ENCODE results near the gene RAPGEF1. TPM values are rescaled to one million over a fixed set of nuclear protein-coding genes. Genes with fewer than 3 reads are reported as not detected.

RAPGEF1 gene
- total RNA-seq, 1 donor from 2014 or later: 119 TPM

DNA sequence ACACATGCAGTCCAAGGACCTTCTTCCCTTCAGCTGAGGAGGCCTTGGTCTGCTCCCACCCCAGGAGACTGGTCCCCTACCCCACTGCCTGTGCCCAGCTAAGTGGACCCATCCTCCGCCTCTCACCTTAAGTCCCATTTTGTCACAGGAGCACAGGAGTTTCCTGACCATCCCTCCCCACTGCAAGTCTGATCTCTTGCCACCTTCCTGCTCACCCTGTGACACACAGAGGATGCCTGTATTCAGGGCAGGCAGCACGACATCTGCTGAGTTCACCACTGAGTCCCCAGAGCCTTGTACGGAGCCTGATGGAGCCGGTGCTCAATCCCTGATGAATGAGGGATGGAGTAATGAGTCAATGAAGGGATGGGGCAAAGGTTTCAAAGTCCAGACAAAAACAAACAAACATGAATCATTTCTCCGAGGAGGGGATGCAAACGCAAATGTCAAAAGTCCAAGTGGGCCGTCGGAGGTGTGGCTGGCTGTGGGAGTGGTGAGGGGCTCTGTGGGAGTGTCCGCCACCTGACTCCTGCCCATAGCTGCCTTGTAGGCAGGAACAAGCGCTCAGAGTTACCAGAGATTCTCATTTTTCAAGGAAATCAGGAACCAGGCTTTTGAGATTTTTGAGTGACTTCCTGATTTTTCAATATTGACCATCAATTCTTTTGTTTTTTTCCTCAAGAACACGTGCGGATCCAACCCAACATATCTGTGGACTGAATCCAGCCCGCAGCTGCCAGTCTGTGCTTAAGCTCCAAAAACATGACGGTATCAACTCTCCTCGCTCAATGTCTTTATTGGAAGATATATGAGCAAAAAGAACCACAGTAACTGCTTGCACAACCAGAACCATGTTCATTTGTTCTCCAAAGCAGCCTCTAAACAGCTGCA, 4.4 kb downstream of the RAPGEF1 start:
- intact Hi-C loops (cut with DNase I): loop anchor here (5.0 kb wide), 1 partner anchor 128 kb away; no protein-coding TSS in a partner anchor
- ATAC-seq (ENCODE audit: poor library complexity) (no peak), DNase-seq (no peak)

DNA sequence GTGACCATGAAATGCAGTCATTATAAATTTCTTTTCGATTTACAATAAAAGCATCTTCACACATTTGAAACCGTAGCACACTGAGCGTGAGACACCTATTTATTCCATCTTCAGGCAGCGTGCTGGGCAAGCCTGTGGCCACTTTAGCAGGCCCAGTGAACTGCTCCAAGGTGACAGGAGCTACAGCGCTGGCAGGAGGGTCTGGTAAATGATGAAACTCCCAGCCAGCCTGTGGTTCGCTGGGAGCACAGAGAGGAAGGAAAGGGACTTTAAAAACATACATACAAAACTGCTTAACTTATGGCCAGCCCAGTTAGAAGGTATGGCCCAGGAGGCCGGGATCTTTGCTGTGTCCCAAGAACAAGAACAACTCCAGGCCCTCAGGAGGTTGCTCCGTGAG, 5.1 kb downstream of the RAPGEF1 start:
- DNase-seq (no peak), ATAC-seq (ENCODE audit: poor library complexity) (no peak)
- intact Hi-C loops (cut with DNase I): loop anchor here (5.0 kb wide), 1 partner anchor 127 kb away; no protein-coding TSS in a partner anchor

DNA sequence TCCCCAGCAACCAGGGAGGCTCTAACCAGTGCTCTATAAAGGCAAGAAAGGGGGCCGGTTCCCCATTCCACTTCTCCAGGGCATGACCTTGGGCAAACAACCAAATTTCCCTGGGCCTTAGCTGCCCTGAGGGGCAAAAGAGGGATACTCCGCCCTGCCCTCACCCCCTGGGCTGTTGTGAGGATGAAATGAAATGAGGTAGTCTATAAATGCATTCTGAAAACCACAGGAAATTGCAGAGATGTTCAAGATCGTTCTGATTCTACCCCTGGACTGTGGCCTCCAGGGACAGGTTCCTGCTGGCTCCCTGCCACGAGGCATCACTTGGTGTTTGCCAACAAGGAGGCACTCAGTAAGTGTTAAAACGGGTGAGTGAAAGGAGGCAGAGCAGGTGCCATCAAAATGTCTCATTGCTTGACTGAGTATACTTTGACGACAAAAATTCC, 5.7 kb downstream of the RAPGEF1 start:
- ATAC-seq (ENCODE audit: poor library complexity): peak; percentile 36

DNA sequence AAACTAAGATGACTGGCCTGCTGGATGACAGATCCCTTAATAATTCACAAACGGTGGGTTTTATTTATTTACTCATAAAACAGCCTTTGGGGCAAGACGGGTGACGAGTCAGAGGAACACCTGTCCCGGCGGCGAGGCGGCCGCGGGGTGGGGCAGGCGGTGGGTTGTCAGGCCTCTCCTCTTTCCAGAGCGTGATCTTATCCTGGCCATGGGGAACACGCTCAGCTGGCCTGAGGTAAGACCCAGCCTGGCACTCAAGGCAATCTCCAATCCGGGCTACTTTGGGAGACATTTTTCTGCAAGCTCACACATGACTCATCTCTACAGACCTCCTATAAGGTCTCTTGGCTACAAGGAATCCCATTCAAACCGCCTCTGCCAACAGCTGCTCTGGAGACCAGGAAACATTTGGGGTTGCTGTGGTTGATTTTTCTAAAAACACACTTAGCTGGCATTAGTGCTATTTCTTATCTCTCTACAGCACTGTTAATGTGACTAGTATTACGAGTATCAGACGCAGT, 6.3 kb downstream of the RAPGEF1 start:
- ATAC-seq (ENCODE audit: poor library complexity) (peak; percentile 40), DNase-seq (no peak)
- intact Hi-C loops (cut with DNase I): no loop called here

More for the DNA sequence above, 5.7 kb downstream of the RAPGEF1 start:
- DNase-seq: peak; percentile 74
- intact Hi-C loops (cut with DNase I): no loop called here

DNA sequence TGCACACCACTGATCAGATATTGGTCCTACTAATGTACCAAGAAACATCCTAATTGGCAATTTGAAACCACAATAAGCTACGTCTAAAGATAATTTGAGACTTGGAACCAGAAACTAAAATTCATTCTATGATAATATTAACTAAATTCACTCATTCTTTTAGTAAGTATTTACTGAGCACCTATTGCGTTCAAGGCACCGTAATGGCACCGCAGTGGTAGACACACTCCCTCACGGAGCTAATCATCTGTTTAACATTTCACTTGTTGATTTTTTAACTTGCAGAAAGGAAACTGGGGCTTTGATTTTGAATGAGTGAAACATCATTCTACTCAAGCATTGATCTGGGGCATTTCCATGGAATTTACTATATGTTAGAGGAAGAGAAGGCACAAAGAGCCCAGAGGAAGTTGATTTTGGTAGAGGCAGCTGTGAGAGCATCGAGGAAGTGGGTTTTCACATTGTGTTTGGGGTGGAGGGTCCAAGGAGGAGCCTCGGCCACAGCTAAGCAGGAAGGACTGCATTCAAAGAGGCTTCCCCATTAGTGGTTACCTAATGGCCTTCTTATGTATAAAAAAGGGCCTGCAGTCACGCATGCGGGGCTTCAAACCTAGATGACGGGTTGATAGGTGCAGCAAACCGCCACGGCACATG, 7.1 kb downstream of the RAPGEF1 start:
- ATAC-seq (ENCODE audit: poor library complexity): peak; percentile 23
- DNase-seq: no peak
- intact Hi-C loops (cut with DNase I): no loop called here

DNA sequence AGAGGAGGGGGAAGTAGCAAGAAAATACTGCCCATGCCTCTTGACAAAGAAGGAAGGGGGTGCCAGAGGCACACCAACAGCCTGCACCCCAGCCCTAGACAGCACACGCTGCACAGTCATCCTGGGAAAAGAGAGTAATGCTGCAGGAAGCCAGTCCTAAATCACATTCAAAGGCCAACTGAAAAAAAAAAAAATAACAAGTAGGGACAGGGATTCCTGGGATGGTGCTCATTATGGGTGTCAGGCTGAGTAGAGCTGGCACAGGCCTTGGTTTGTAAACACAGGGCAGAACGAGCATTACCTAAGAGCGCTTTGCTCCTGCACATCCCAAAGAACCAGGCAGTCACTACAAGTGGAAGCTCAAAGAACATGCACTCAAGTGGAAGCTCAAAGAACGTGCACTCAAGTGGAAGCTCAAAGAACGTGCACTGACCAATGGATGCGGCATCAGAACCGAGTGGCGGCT, 7.8 kb downstream of the RAPGEF1 start:
- intact Hi-C loops (cut with DNase I): no loop called here
- peak; percentile 40 for ATAC-seq (ENCODE audit: poor library complexity)
- DNase-seq: no peak

DNA sequence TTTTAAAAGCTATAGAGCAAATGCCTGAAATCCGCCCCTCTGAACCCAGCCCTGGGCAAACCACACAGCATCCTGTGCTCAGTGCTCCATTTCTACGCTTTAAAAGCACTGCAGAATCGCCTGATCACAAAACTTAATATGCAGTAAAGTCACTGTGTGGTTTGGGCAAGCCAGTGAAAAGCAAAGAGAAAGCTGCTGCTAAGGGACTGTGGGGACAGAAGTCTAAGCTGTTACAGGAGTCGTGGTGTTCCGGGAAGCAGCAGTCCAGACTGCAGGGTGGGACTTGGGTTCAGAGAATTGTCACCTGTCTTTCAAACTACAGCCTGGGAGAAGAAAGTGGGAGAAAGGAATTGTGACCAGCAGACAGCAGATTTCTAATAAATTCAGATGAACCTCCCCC, 8.2 kb downstream of the RAPGEF1 start:
- DNase-seq (no peak), ATAC-seq (ENCODE audit: poor library complexity) (no peak)
- intact Hi-C loops (cut with DNase I): no loop called here

DNA sequence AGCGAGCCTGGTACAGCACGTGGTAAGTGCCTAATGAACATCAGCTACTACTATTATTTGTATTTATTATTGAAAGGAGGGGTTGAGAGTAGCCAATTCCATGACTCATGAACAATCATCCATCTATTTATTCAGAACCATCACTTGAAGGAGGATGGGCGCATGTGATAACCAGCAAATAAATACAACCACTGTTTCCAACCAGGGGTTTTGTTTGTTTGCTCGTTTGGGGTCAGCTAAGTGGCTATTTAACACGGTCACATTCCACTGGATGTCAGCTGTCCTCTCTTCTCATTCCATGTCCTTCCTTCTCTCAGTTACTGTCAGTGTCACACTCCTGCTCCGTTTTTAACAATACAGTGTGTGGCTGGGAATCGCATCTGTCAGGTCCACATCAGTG, 8.6 kb downstream of the RAPGEF1 start:
- no peak for DNase-seq
- no peak for ATAC-seq (ENCODE audit: poor library complexity)
- intact Hi-C loops (cut with DNase I): no loop called here

DNA sequence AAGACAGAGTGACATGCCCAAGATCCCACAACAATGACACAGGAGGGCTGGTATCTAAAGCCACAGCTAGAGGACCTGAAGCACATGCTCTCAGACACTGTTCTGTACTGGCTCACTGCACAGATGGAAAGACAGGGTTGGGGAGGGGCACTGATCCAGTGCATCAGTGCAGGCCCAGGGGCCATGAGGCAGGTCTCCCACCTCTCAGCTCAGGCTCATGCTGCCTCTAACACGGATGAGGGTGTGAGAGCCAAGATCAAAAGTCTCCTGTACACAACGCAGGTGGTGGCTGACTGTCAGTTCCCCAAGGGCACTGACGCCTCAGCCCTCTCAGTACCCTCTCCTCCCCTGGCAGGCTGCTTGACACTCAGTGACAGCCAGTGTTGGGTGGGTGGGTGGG, 10.9 kb downstream of the RAPGEF1 start:
- peak; percentile 21 for ATAC-seq (ENCODE audit: poor library complexity)
- intact Hi-C loops (cut with DNase I): no loop called here
- DNase-seq: no peak

DNA sequence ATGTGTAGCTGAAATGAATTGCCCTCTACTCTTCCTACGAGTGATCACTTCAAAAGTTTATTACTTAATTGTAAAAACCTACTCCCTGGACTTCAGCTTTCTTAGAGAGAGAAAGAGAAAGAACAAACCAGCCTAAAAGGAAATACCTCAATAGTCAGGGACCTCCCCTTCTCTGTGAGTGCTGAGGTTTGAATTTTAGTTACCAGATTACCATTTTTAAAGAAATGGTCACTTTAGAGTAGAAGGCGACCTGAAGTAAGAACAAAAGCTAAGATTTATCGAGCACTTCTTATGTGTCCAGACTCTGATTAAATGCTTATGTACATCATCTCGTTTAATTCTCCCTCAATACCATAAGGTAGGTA, 11.3 kb downstream of the RAPGEF1 start:
- DNase-seq (no peak), ATAC-seq (ENCODE audit: poor library complexity) (no peak)
- intact Hi-C loops (cut with DNase I): no loop called here

DNA sequence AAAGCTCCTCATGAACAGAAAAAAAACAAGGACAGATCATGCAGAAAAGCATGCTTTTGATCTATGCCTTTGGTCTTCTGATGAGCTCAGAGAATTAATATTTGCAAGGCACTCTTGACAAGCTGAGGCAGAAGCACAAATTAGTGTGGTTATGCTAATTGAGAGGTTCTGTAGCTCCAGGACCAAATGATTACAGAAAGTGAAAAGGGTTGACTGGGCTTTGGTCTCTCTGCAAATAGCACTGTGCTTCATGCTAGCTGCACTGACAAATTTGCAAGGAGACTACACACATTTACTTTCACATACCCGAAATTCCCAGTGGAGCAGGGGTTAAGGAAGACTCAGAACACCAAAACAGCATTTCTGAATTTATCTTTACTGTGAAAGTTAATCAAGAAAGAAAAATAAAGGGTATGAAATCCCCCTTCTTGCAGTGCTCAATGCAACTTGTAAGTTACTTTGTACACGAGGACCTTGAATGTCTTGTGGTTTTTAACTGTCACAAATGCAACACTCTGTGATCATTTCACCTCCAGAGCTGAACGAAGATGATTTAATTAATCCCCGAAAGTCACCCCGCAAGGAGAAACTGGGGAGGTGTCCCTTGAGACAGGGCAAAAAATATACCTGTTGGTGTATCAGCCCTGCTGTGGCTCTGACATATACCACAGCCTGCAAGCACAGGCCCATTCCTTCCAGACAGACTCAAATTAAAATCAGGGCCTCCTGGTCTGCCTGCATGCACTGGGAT, 11.9 kb downstream of the RAPGEF1 start:
- intact Hi-C loops (cut with DNase I): no loop called here
- no peak for DNase-seq
- ATAC-seq (ENCODE audit: poor library complexity): no peak

DNA sequence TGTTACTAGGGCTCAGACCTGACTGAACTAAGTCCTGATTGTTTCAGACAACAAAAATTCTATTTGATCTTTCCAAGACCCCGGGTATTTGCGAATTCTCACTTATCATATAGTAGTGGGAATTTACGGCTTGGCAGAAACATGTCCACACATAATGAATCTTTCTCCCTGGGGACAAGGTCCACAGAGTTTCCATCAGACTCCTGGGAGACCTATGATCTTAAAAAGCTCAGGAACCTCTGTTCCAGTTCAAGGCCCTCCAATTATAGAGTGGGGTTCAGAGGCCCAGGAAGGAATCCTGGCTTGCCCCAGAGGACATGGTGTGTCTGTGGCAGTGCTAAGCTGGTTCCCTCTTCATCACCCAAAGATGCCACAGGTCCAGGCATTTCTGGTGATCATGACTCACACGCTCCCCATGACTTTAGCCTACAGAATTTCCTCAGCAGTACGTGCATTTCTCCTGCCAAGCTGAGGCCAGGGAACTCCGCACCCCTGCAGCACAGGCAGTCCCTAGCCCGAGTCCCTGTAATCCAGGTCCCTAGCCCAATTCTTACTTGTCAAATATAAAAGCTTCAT, 12.6 kb downstream of the RAPGEF1 start:
- ATAC-seq (ENCODE audit: poor library complexity): no peak
- DNase-seq: no peak
- intact Hi-C loops (cut with DNase I): no loop called here

DNA sequence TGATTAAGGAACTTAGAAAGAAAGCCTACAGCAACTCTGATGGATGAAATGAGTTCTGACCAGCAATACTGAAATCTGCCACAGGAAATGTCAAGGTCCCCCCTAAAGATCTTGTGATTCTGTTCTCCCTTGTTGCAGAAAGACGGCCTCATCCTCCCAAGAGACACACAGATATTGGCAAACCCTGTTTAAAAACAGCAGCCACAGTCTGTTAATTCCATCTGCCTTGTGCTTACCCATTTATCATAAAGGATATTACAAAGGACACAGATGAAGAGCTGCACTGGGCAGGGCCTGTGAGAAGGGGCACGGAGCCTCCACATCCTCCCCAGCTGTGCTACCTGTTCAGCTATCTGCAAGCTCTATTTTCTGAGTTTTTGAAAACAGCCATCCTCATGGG, 15.2 kb downstream of the RAPGEF1 start:
- intact Hi-C loops (cut with DNase I): no loop called here
- DNase-seq: no peak
- ATAC-seq (ENCODE audit: poor library complexity): no peak

DNA sequence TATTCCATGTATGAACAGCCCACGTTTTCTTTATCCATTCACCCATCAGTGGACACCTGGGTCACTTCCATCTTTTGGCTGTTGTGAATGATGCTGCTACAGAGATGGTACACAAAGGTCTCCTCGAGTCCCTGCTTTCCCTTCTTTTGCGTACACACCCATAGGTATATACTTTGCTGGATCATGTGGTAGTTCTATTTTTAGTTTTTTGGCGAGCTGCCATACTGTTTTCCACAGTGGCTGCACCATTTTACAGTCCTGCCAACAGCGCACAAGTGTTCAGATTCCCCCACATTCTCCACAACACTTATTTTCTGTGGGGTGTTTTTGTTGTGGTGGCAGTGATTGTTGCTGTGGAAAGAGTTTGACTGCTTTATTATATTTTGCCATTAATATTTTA, 16.2 kb downstream of the RAPGEF1 start:
- peak; percentile 16 for ATAC-seq (ENCODE audit: poor library complexity)
- intact Hi-C loops (cut with DNase I): no loop called here
- no peak for DNase-seq

DNA sequence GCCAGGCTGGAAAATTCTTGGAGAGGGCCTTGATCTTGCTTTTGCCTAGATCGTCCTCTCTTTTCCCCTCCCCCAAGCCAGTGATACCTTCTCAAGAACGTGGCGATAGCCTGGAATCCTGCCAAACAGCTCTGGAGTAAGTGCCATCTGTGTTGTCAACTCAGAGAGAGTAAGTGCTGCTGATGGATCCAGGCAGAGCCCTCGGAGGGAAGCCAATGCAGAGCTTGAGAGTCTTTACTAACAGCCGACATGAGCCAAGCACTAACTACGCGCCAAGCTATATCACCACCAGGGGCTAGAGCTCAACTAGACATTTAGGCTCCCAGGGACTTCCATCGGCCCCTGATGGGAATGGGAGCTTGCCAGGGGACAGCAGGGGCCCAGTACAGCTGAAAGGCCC, 17.6 kb downstream of the RAPGEF1 start:
- intact Hi-C loops (cut with DNase I): no loop called here
- peak; percentile 94 for ATAC-seq (ENCODE audit: poor library complexity)
- DNase-seq: peak; percentile 69

DNA sequence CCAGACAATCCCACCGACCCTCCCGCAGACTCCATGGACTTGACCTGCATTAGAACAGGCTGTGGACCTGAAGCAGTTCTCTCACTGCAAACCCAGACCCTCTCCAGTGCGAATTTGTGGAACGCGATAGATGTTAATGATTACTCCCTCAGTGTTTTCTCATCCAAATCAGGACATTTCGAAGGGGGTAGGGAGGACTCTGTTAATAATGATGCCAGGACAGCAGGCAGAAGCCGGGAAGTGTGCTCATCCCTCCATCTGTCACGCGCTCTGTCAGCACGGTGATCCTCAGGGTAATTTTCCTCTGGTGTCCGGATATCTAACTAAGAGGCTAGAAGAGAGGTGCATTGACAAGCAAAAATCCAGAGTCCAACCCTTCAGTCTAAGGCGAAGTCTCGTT, 18.8 kb downstream of the RAPGEF1 start:
- no peak for ATAC-seq (ENCODE audit: poor library complexity)
- intact Hi-C loops (cut with DNase I): no loop called here
- no peak for DNase-seq

DNA sequence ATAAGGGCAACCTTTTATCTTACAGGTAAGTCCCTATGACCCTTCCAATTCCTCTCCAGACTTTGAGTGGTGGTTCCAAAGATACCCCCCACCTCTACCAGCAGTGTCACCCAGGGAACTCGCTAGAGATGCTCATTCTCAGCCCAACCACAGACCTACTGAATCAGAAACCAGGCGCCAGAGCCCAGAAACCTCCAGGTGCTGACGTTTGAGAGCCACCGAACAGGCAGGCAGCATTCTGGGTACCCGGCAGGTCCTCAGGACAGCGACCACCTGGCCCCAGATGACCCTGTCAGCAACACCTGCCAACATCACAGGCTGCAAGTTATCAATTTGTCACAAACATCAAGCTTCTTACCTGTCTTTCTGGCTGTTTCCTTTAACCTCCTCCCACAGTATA, 19.5 kb downstream of the RAPGEF1 start:
- no peak for ATAC-seq (ENCODE audit: poor library complexity)
- no peak for DNase-seq
- intact Hi-C loops (cut with DNase I): no loop called here

DNA sequence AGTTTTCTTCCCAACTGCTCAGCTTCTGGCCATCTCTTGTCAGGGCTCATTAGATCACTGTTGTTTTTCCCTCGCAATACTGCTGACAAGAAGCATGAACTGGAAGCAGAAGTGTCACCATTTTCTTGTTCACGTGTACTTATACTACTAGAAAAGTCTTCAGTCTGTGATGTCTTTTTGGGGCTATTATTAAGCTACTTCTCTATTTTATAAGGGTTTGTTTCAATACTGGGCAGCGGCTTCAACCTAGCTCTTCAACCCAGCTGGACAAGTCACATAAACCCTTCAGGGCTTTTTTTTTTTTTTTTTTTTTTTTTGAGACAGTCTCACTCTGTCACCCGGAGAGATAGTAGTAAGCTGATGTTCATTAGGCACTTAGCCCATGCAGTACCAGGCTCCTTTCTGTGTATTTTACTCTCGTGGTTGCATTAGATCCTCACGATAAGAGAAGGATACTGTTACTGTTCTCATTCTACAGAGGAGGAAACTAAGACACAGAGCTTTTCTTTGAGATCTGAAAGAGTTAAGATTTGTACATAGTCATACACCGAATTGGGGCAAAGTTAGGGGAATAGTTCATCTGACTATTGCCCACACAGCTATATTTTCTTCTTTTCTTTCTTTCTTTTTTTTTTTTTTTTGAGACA, 20.5 kb downstream of the RAPGEF1 start:
- DNase-seq (no peak), ATAC-seq (ENCODE audit: poor library complexity) (no peak)
- intact Hi-C loops (cut with DNase I): no loop called here
